DMS153 treated with DMSO at 0.1 percent for 48 hours (cell line): ENCODE data around the gene NXPH4.

Source experiments
- DNase-seq: peaks from one replicate; lab custom pipeline; 2025; ENCODE audit not compliant: unreplicated experiment; lab: John Stamatoyannopoulos, UW

Gene NXPH4

GRCh38 chr12:57270966-57271470 lies 54.4 kb downstream of the NXPH4 start:
- no peak for DNase-seq

DNA sequence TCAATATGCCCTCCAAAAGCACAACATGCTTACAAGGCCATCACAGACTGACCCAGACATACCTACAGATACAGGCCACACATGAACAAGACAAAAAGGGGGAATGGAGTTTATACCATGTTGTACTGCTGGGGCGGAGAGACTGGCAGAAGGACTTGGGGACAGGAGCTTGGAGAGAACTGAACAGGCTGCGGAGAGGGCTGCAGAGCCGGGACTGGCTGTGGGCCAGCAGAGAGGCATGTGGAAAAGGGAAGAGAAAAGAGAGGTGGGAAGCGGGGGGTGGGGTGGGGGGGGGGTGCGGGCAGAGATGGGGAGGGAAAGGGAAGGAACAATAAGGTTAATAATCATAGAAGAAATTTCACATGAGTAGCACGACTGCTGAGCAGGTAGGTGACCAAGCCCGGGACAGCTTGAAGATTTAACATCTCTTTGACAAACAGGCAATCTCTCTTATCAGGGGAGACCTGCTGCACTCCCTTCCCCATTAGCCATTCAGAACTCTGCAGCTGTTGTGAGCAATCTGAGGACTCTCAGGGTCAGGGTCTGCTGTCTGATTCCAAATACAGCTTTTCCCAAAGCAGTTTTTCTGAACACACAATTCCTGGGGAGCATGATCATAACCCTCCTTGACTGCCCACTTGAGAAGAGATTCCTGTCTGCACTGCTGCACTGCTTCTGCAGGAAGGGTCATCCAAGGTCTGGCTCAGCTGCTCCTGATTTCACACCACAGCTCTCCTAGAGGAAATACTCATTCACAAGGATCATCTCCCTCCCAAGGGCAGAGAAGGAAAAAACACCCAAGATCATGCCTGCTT lies 56.0 kb downstream of the NXPH4 start:
- DNase-seq = no peak

DNA sequence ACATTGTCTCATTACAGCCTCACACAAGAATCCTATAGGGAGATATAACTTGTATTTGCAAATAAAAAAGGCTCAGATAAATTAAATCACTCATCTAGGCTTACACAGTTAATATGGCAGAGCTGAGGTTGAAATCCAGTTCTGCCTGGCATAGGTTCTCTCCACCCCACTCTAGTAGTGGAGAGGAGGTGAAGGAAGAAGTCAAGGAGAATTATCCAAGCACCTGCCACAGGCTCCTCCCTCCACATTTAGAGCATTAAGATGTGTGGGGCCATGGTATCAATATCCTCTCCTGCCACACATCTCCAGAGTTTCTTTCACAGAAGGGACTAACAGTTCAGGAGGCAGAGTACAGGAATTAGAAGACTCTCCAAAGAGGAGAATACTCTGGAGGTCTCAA lies 56.9 kb downstream of the NXPH4 start:
- no peak for DNase-seq
